NCI-H446 (cell line): ENCODE results near the gene RUFY2.
A peak's percentile ranks its signal among the peaks of the same experiment; 100 is the strongest.

Experiments
- DNase-seq, 2 experiments: peaks; one replicate each; lab custom pipeline; 2025; lab: John Stamatoyannopoulos, UW

The RUFY2 gene

GRCh38 chr10:68364101-68364886 lies 42.8 kb downstream of the RUFY2 start:
- no peak for DNase-seq

- no peak for DNase-seq
These were observed 44.5 kb downstream of the RUFY2 start for GRCh38 chr10:68362590-68362989.

- no peak for DNase-seq
These were observed 47.9 kb downstream of the RUFY2 start for GRCh38 chr10:68359189-68359588.

- DNase-seq, result no peak
These were observed 53.5 kb downstream of the RUFY2 start for GRCh38 chr10:68353537-68353936.

GRCh38 chr10:68348265-68348741 lies 58.8 kb downstream of the RUFY2 start:
- DNase-seq, result peak in 1 of 2 experiments; percentile 34

GRCh38 chr10:68346774-68347173 lies 60.3 kb downstream of the RUFY2 start:
- DNase-seq, result no peak

GRCh38 chr10:68345621-68346020 lies 61.5 kb downstream of the RUFY2 start:
- no peak for DNase-seq

- no peak for DNase-seq
These were observed 64.1 kb downstream of the RUFY2 start for GRCh38 chr10:68342909-68343516.

GRCh38 chr10:68340358-68341080 lies 66.6 kb downstream of the RUFY2 start:
- no peak for DNase-seq

- DNase-seq, result no peak
These were observed 70.2 kb downstream of the RUFY2 start for GRCh38 chr10:68336754-68337351.

GRCh38 chr10:68334672-68335467 lies 72.2 kb downstream of the RUFY2 start:
- DNase-seq, result no peak

- DNase-seq, result no peak
These were observed 73.3 kb downstream of the RUFY2 start for GRCh38 chr10:68333440-68334431.

GRCh38 chr10:68333058-68333395 lies 74.0 kb downstream of the RUFY2 start:
- no peak for DNase-seq

GRCh38 chr10:68332259-68333057 lies 74.6 kb downstream of the RUFY2 start, which contains the start of gene PBLD:
Gene PBLD, minus strand, starts transcription at chr10:68332928. Its CDS starts 26,084 bp downstream, at chr10:68306844.
- peak; percentile 34 to 62 for DNase-seq

GRCh38 chr10:68331455-68332258 lies 75.4 kb downstream of the RUFY2 start, which contains the start of gene HNRNPH3:
Gene HNRNPH3, plus strand, starts transcription at chr10:68332064. Its CDS starts 5,158 bp downstream, at chr10:68337222.
- peak; percentile 71 to 97 for DNase-seq

- DNase-seq, result peak in 1 of 2 experiments; percentile 11
These were observed 76.1 kb downstream of the RUFY2 start for GRCh38 chr10:68330852-68331454.

GRCh38 chr10:68329506-68329861 lies 77.6 kb downstream of the RUFY2 start:
- no peak for DNase-seq
